Measurements from ENCODE around the gene MRPL50. TPM values are rescaled to one million over a fixed set of nuclear protein-coding genes. Genes with fewer than 3 reads are reported as not detected.
A peak's percentile ranks its signal among the peaks of the same experiment; 100 is the strongest.
"Not testable (repeated sequence)": the region's sequence is repeated elsewhere in the genome, so short reads cannot be mapped to it uniquely, and the experiment has no call there.

MRPL50 gene
- total RNA-seq, 1 experiment from 2014 or later = 18.6 TPM

DNA sequence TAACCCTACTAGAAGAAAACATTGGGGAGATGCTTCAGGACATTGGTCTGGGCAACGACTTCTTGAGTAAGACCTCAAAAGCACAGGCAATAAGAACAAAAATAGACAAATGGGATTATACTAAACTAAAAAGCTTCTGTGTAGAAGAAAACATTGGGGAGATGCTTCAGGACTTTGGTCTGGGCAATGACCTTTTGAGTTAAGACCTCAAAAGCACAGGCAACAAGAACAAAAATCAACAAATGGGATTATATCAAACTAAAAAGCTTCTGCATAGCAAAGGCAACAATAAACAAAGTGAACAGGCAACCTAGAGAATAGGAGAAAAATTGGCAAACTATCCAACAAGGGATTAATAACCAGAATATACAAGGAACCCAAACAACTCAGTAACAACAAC, 3.7 kb downstream of the MRPL50 start:
- H3K9me3 ChIP-seq = peaks cover 10% of the 10 kb centered on the region
- DNase-seq = no peak
- no peak overlapping the region for H3K4me3 ChIP-seq
- H3K36me3 ChIP-seq = peaks cover 58% of the 10 kb centered on the region
- no peaks in the 10 kb centered on the region for H3K27me3 ChIP-seq

DNA sequence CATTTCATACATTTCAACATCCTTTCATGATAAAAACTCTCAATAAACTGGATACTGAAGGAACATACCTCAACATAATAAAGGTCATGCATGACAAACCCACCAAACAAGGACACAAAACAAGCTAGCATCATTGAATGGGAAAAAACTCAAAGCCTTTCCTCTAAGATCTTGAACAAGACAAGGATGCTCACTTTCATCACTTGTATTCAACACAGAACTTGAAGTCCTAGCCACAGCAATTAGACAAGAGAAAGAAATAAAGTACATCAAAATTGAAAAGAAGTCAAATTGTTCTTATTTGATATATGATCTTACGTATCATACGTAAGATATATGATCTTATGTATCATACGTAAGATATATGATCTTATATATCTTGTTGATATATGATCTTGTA, 5.3 kb downstream of the MRPL50 start:
- peaks cover 65% of the 10 kb centered on the region for H3K36me3 ChIP-seq
- no peak for DNase-seq

GRCh38 chr9:101388507-101388993, 9.9 kb downstream of the MRPL50 start:
- Histone ChIP-seq H3K36me3 (peaks cover 50% of the 10 kb centered on the region), H3K9me3 (peaks cover 8% of the 10 kb centered on the region), H3K27me3 (no peaks in the 10 kb centered on the region), H3K4me3 (no peak overlapping the region)
- DNase-seq = no peak

More for the DNA sequence above, 5.3 kb downstream of the MRPL50 start:
- H3K27me3 ChIP-seq = no peaks in the 10 kb centered on the region
- peaks cover 10% of the 10 kb centered on the region for H3K9me3 ChIP-seq
- no peak overlapping the region for H3K4me3 ChIP-seq

DNA sequence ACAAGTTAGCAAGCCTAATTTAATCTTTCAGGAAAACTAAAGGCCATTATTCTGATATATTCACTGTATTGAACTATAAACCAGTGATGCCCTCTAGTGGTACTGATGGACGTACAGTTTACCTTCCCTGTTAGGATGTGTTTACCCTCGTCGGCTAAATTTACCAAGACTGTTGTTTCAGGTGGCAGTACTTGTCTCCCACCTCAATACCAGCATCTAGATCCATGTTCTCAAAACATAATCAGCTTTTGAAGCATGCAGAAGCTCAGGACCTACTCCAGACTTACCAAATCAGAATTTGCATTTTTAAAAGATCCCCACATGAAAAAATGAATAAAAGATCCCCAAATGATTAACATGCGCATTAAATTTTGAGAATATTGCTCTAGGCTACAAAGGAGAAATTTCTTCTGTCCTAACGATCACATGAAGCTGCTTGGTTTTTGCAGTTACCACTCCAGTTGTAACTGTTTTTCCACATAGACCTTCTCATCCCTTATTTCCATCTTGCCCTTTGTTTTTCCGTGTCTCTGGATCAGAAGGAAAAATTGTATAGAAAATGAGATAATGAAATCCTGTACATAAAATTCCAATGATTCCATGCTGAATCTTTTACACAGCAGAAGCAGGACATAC, 10.4 kb downstream of the MRPL50 start:
- peaks cover 48% of the 10 kb centered on the region for H3K36me3 ChIP-seq
- H3K27me3 ChIP-seq = no peaks in the 10 kb centered on the region
- DNase-seq = no peak
- peaks cover 3% of the 10 kb centered on the region for H3K9me3 ChIP-seq
- H3K4me3 ChIP-seq = no peak overlapping the region

DNA sequence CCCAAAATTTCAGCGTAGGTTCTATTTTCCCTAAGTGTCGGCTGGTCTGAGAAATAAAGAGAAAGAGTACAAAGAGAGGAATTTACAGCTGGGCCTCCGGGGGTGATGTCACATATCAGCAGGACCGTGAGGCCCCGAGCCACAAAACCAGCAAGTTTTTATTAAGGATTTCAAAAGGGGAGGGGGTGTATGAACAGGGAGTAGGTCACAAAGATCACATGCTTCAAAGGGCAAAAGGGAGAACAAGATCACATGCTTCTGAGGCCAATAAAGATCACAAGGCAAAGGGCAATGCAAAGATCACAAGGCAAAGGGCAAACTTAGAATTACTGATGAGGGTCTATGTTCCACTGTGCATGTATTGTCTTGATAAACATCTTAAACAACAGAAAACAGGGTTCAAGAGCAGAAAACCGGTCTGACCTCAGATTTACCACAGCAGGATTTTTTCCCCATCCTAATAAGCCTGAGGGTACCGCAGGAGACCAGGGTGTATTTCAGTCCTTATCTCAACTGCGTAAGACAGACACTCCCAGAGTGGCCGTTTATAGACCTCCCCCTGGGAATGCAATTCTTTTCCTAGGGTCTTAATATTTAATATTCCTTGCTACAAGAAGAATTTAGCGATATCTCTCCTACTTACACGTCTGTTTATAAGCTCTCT, 13.4 kb downstream of the MRPL50 start, which contains the start of gene BAAT:
Gene BAAT, minus strand, starts transcription at position 134 of the 664 bp plus-strand sequence. CDS start 13,602 bp downstream, outside the sequence.
- H3K9me3 ChIP-seq, DNase-seq, H3K4me3 ChIP-seq, H3K27me3 ChIP-seq: not testable (repeated sequence)
- peaks cover 31% of the 10 kb centered on the region for H3K36me3 ChIP-seq

- H3K4me3 ChIP-seq = no peak overlapping the region
- H3K36me3 ChIP-seq = peaks cover 18% of the 10 kb centered on the region
- DNase-seq = no peak
- no peaks in the 10 kb centered on the region for H3K27me3 ChIP-seq
- no peaks in the 10 kb centered on the region; the same call in 1 of the 2 replicates for H3K9me3 ChIP-seq
Measured at GRCh38 chr9:101383361-101383760, 15.1 kb downstream of the MRPL50 start.

GRCh38 chr9:101381833-101382342, 16.5 kb downstream of the MRPL50 start:
- no peak for DNase-seq
- Histone ChIP-seq H3K27me3 (no peaks in the 10 kb centered on the region), H3K9me3 (no peaks in the 10 kb centered on the region; the same call in 1 of the 2 replicates), H3K4me3 (no peak overlapping the region), H3K36me3 (peaks cover 5% of the 10 kb centered on the region)

DNA sequence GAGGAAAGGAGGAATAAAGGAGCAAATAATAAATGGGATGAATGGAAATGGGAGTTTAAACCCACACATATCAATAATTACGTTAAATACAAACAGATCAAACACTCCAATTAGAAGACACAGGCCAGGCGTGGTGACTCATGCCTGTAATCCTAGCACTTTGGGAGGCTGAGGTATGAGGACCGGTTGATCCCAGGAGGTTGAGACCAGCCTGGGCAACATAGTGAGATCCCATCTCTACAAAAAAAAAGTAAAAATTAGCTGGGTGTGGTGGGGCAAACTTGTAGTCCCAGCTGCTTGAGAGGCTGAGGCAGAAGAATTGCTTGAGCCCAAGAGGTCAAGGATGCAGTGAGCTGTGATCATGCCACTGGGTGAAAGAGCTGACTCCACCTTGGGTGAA, 17.3 kb downstream of the MRPL50 start:
- Histone ChIP-seq H3K4me3 (no peak overlapping the region), H3K36me3 (peaks cover 2% of the 10 kb centered on the region), H3K27me3 (no peaks in the 10 kb centered on the region), H3K9me3 (no peaks in the 10 kb centered on the region; the same call in 1 of the 2 replicates)
- DNase-seq = no peak

GRCh38 chr9:101380295-101380694, 18.1 kb downstream of the MRPL50 start:
- no peaks in the 10 kb centered on the region for H3K27me3 ChIP-seq
- no peak for DNase-seq
- no peaks in the 10 kb centered on the region for H3K9me3 ChIP-seq
- H3K4me3 ChIP-seq = no peak overlapping the region
- no peaks in the 10 kb centered on the region; the same call in 1 of the 2 replicates for H3K36me3 ChIP-seq

- H3K36me3 ChIP-seq = no peaks in the 10 kb centered on the region
- no peaks in the 10 kb centered on the region for H3K9me3 ChIP-seq
- peak overlapping the region; percentile 49 for H3K4me3 ChIP-seq
- no peaks in the 10 kb centered on the region for H3K27me3 ChIP-seq
- peak; percentile 91 for DNase-seq
Measured at GRCh38 chr9:101376111-101376848, 22.1 kb downstream of the MRPL50 start.

GRCh38 chr9:101375546-101375945, 22.9 kb downstream of the MRPL50 start:
- peak; percentile 94 for DNase-seq
- no peaks in the 10 kb centered on the region for H3K27me3 ChIP-seq
- H3K9me3 ChIP-seq = no peaks in the 10 kb centered on the region
- H3K4me3 ChIP-seq = peak overlapping the region; percentile 49
- no peaks in the 10 kb centered on the region for H3K36me3 ChIP-seq

DNA sequence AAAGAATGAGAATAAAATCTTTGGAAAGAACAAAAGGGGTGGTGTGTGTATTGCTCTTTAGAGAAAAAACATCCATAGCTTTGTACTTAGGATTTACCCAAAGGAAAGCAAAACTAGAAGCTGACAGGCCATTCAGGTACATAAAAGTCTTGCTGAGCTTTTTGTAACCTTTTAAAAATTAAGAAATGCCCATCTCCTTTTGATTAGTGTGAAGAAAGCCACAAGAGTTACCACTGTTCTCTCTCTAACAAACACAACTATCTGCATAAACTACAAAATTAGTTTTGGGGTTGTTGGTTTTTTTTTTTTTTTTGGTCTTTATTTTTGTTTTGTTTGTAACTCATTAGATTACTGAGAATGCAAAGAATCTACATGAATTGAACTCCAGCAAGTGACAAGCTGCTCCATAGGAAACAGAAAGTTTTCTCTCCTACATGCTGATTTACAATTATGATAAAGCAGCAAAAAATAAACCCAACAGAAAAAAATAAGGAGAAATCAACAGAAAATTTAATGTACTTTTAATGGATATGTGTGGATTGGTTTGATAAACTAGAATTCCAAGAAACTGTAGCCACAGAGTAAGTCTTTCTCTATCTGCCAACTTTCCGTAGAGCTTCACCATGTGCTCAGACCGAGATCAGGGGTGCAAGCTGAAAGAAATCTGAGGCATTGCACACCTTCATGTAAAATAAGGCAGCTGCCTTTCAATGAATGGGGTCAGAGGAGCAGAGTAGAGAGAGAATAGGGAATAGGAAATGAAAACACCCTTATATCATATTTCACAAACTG, 25.9 kb downstream of the MRPL50 start:
- no peaks in the 10 kb centered on the region for H3K9me3 ChIP-seq
- H3K27me3 ChIP-seq = no peaks in the 10 kb centered on the region
- no peaks in the 10 kb centered on the region for H3K36me3 ChIP-seq
- no peak overlapping the region for H3K4me3 ChIP-seq
- DNase-seq = no peak

GRCh38 chr9:101371813-101372212, 26.6 kb downstream of the MRPL50 start:
- no peak for DNase-seq
- Histone ChIP-seq H3K36me3 (no peaks in the 10 kb centered on the region), H3K9me3 (no peaks in the 10 kb centered on the region), H3K4me3 (no peak overlapping the region), H3K27me3 (no peaks in the 10 kb centered on the region)

DNA sequence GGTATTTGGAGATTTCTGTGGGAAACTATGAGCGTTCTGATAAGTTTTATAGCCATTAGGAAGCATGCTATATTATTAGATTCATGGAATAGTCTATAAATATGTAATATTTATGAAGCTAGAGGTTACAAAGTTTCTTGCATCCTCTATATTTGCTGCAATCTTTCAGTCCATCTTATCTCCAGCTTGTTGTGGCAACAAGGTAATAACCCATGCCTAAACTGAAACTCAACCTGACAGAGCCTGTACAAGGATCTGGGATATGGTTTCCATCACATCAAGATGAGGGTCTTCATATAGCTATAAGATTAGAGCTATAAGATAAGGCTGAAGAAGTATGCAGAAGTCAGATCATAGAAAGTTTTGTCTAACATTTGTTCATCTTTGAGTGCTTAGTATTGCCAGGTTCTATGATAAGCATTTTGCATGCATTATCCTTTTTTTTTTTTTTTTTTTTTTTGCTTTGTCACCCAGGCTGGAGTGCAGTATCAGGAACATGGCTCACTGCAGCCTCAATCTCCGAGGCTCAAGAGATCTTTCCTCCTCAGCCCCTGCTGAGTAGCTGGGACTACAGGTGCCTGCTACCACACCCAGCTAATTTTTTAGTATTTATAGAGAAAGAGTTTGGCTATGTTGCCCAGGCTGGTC, 28.4 kb downstream of the MRPL50 start:
- H3K9me3 ChIP-seq = no peaks in the 10 kb centered on the region
- no peak overlapping the region for H3K4me3 ChIP-seq
- DNase-seq = no peak
- H3K27me3 ChIP-seq = no peaks in the 10 kb centered on the region
- H3K36me3 ChIP-seq = no peaks in the 10 kb centered on the region

- Histone ChIP-seq H3K4me3 (no peak overlapping the region), H3K36me3 (no peaks in the 10 kb centered on the region), H3K9me3 (no peaks in the 10 kb centered on the region), H3K27me3 (no peaks in the 10 kb centered on the region)
- DNase-seq = no peak
Measured at GRCh38 chr9:101369286-101369685, 29.1 kb downstream of the MRPL50 start.

- Histone ChIP-seq H3K36me3 (no peaks in the 10 kb centered on the region), H3K9me3 (no peaks in the 10 kb centered on the region), H3K4me3 (no peak overlapping the region), H3K27me3 (no peaks in the 10 kb centered on the region)
- DNase-seq = no peak
Measured at GRCh38 chr9:101367323-101367722, 31.1 kb downstream of the MRPL50 start.
